RWPE2 (cell line): ENCODE measurements around the gene PLCB1.
"Not testable (repeated sequence)": the region's sequence is repeated elsewhere in the genome, so short reads cannot be mapped to it uniquely, and the experiment has no call there.

ENCODE experiments used
- ATAC-seq: fragments of 200-7000 bp; cut with Tn5 transposase; 3 replicates; pipeline ENCODE4 v1.9.1; 2021; ENCODE audit warnings: low read depth
- DNase-seq: peaks from one replicate; pipeline ENCODE4 v3.0.0-alpha.2; 2020; ENCODE audit warnings: low spot score
- H3K27ac ChIP-seq: fragments of 450-650 bp; 2 replicates; pipeline ENCODE4 v1.5.1; 2017; ENCODE audit warnings: mild to moderate bottlenecking; ENCODE audit not compliant: poor library complexity, severe bottlenecking
- H3K27me3 ChIP-seq: fragments of 250-450 bp; sonication (Bioruptor Pico); 2 replicates; pipeline ENCODE4 v1.5.1; 2021; ENCODE audit warnings: mild to moderate bottlenecking, moderate library complexity; ENCODE audit not compliant: insufficient read depth, poor library complexity, severe bottlenecking
- H3K36me3 ChIP-seq: fragments of 250-450 bp; sonication (Bioruptor Pico); 2 replicates; pipeline ENCODE4 v1.5.1; 2020; ENCODE audit warnings: low read depth, mild to moderate bottlenecking, moderate library complexity
- H3K4me1 ChIP-seq: fragments of 250-450 bp; sonication (Bioruptor Pico); 2 replicates; pipeline ENCODE4 v1.5.1; 2021; ENCODE audit warnings: mild to moderate bottlenecking, moderate library complexity; ENCODE audit not compliant: insufficient read depth, poor library complexity, severe bottlenecking
- H3K4me3 ChIP-seq: fragments of 250-450 bp; sonication (Bioruptor Pico); 2 replicates; pipeline ENCODE4 v1.5.1; 2021; ENCODE audit warnings: mild to moderate bottlenecking, moderate library complexity; ENCODE audit not compliant: severe bottlenecking
- H3K9me3 ChIP-seq: fragments of 250-450 bp; sonication (Bioruptor Pico); 2 replicates; pipeline ENCODE4 v1.5.1; 2021; ENCODE audit warnings: mild to moderate bottlenecking, moderate library complexity; ENCODE audit not compliant: severe bottlenecking
- CTCF ChIP-seq: fragments of 450-650 bp; IDR thresholded peaks from one replicate; pipeline ENCODE4 v1.5.1; 2017; ENCODE audit warnings: mild to moderate bottlenecking, moderate library complexity; ENCODE audit not compliant: poor library complexity, severe bottlenecking

The PLCB1 gene

DNA sequence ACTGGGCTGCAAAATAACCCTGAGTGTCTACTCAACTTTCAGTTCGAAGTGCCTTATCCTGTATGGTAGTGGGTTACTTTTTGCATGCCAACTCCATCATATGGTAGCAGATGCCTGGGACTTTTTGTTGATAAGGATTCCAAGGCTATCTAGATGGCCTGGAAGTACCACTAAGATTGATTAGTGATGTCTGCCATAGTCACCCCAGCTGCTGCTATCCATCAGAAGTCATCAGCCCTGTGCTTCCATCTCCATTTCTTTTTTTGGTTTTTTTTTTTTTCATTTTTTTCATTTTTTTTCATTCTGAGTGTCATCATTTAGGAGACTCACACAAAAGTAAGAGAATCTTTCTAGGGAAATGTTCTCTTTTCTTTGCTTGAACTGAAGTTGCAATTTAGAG lies 719.4 kb downstream of the PLCB1 start:
- H3K4me3 ChIP-seq = no peak overlapping the region
- no peaks in the 10 kb centered on the region for H3K27me3 ChIP-seq
- DNase-seq (no peak), ATAC-seq (no peak)
- H3K9me3 ChIP-seq = no peaks in the 10 kb centered on the region
- H3K27ac ChIP-seq = no peak overlapping the region
- peaks cover 15% of the 10 kb centered on the region for H3K4me1 ChIP-seq
- H3K36me3 ChIP-seq = no peaks in the 10 kb centered on the region
- no peak for TF ChIP-seq CTCF

- not testable (repeated sequence) for DNase-seq, H3K36me3 ChIP-seq, H3K27me3 ChIP-seq, H3K9me3 ChIP-seq, H3K4me3 ChIP-seq, H3K27ac ChIP-seq, ATAC-seq
- peaks cover 15% of the 10 kb centered on the region for H3K4me1 ChIP-seq
Measured at GRCh38 chr20:8851919-8852318, 719.9 kb downstream of the PLCB1 start.

DNA sequence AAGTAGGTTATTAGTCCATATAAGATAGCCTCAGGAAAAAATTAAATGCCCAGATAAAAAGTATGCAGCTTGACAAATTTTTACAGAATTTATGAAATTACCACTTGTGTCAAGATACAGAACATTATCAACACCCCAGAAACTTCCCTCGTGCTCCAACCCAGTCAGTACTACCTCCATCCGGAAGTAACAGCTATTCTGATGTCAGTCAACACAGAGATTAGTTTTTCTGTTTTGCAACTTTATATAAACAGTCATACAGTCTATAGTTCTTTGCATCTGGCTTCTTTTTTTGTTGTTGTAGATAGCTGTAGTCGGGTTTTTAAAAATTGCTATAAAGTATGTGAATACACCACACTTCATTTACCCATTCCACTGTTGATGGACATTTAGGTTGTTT lies 721.1 kb downstream of the PLCB1 start:
- not testable (repeated sequence) for H3K27me3 ChIP-seq, H3K4me3 ChIP-seq, DNase-seq, H3K36me3 ChIP-seq, H3K9me3 ChIP-seq, ATAC-seq
- peaks cover 15% of the 10 kb centered on the region for H3K4me1 ChIP-seq
- peak overlapping the region; percentile 81 for H3K27ac ChIP-seq

DNA sequence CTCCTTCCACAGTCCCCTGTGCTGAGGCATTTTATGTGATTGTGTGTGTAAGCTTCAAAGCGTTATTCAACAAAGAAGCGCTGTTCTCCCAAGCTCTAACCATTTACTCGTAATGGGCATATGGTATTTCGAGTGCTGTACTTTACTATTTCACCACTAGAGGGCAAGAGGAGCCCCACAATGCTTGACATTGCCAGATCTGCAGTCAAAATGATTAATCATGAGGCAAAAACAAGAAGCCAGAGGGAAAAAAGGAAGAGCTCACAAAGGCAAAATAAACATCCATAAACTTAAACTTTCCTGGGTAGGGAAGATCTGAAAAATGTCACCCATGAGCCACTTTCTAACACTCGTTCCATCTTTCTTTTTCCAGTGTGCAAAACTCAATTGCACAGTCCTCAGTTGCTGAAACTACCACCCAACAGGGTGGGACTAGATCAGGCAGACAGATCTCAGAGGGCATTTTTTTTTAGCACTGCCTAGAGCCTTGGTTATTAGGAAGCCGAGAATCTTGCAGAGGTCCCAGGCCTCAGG lies 721.8 kb downstream of the PLCB1 start:
- H3K36me3 ChIP-seq = no peaks in the 10 kb centered on the region
- TF ChIP-seq CTCF = peak; percentile 99
- no peaks in the 10 kb centered on the region for H3K9me3 ChIP-seq
- DNase-seq = no peak
- no peaks in the 10 kb centered on the region for H3K27me3 ChIP-seq
- H3K27ac ChIP-seq = peak overlapping the region; percentile 81
- peak; percentile 91 for ATAC-seq
- H3K4me1 ChIP-seq = peaks cover 15% of the 10 kb centered on the region
- no peak overlapping the region for H3K4me3 ChIP-seq

DNA sequence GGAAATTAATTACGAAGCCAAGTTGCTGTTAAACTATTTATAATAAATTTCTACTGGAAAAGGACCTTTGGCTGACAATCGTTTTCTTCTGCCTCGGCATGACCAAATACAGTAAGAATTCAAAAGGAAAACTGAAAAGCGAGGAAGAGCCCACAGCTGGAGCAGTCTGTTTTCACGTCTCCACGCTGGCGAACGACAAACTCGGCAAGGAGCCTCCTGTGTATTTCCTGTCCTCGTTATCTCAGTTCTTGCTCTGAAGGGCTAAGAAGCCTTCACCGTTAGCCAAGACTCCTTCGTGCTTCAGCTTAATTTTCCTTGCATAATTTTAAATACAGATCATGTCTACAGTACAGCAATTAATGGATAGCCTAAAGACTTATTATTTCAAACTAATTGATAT lies 722.5 kb downstream of the PLCB1 start:
- no peaks in the 10 kb centered on the region for H3K27me3 ChIP-seq
- TF ChIP-seq CTCF = no peak
- H3K27ac ChIP-seq = peak overlapping the region; percentile 81
- H3K4me3 ChIP-seq = no peak overlapping the region
- H3K36me3 ChIP-seq = no peaks in the 10 kb centered on the region
- DNase-seq (no peak), ATAC-seq (no peak)
- peaks cover 16% of the 10 kb centered on the region for H3K4me1 ChIP-seq
- H3K9me3 ChIP-seq = no peaks in the 10 kb centered on the region

DNA sequence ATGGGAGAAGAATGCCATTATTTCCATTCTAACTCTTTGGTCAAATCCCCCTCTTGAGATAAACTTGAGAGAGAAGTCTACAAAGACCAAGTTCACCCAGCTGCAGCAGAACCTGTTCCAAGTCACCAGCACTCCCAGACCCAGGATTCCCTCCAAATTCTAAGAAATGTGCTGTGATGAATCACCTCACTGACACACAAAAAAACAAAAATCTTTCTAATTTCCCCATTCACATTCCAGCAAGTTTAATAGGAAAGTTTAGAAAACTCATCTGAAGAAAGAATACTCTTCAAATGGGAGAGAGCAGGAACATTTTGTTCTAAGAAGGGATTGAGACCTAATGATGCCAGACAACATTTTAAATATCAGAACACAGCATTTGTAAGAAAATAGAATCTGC lies 723.2 kb downstream of the PLCB1 start:
- peak; percentile 19; the same call in 1 of the 3 replicates for ATAC-seq
- TF ChIP-seq CTCF = no peak
- no peak overlapping the region for H3K4me3 ChIP-seq
- H3K27ac ChIP-seq = peak overlapping the region; percentile 81
- H3K9me3 ChIP-seq = no peaks in the 10 kb centered on the region
- H3K36me3 ChIP-seq = no peaks in the 10 kb centered on the region
- H3K4me1 ChIP-seq = peaks cover 20% of the 10 kb centered on the region
- DNase-seq = no peak
- no peaks in the 10 kb centered on the region for H3K27me3 ChIP-seq
